ENCODE results near the gene PERCC1. TPM values are rescaled to one million over a fixed set of nuclear protein-coding genes. Genes with fewer than 3 reads are reported as not detected.

Gene PERCC1
- total RNA-seq, 1 donor from 2014 or later, result not detected

GRCh38 chr16:1434644-1435592, 4.0 kb downstream of the PERCC1 start:
- no peaks in the 10 kb centered on the region for H4K20me1 ChIP-seq (ENCODE audit: insufficient read depth, low read length)
- no peaks in the 10 kb centered on the region for H3K9me3 ChIP-seq (ENCODE audit: insufficient read depth, low read depth, low read length)
- FAIRE-seq, result no peak
- H3K27ac Mint-ChIP-seq (ENCODE audit: unreplicated experiment), result no peak overlapping the region
- no peak overlapping the region for H2AFZ ChIP-seq (ENCODE audit: low read depth, low read length)
- DNase-seq (ENCODE audit: low read depth), result no peak
- no peak overlapping the region for H3K4me3 ChIP-seq (ENCODE audit: insufficient read depth, low read depth, low read length)
- peaks cover 4% of the 10 kb centered on the region for H3K27me3 Mint-ChIP-seq (ENCODE audit: low read depth, unreplicated experiment)
- H3K27me3 ChIP-seq (ENCODE audit: insufficient read depth, low read length), result no peaks in the 10 kb centered on the region
- no peak overlapping the region for H3K9ac ChIP-seq (ENCODE audit: low read length)
- no peak overlapping the region for H3K27ac ChIP-seq (ENCODE audit: low read depth, low read length)
- H3K36me3 Mint-ChIP-seq (ENCODE audit: low read depth, unreplicated experiment), result no peaks in the 10 kb centered on the region
- no peaks in the 10 kb centered on the region for H3K4me1 Mint-ChIP-seq (ENCODE audit: low read depth, unreplicated experiment)
- no peaks in the 10 kb centered on the region for H3K36me3 ChIP-seq (ENCODE audit: insufficient read depth, low read length)
- no peaks in the 10 kb centered on the region for H3K79me2 ChIP-seq (ENCODE audit: insufficient read depth, low read length)
- no peak overlapping the region for H3K4me3 Mint-ChIP-seq (ENCODE audit: unreplicated experiment)
- H3K4me2 ChIP-seq (ENCODE audit: low read length), result no peak overlapping the region
- no peaks in the 10 kb centered on the region for H3K4me1 ChIP-seq (ENCODE audit: insufficient read depth, low read length)
- TF ChIP-seq, protein P1, sequence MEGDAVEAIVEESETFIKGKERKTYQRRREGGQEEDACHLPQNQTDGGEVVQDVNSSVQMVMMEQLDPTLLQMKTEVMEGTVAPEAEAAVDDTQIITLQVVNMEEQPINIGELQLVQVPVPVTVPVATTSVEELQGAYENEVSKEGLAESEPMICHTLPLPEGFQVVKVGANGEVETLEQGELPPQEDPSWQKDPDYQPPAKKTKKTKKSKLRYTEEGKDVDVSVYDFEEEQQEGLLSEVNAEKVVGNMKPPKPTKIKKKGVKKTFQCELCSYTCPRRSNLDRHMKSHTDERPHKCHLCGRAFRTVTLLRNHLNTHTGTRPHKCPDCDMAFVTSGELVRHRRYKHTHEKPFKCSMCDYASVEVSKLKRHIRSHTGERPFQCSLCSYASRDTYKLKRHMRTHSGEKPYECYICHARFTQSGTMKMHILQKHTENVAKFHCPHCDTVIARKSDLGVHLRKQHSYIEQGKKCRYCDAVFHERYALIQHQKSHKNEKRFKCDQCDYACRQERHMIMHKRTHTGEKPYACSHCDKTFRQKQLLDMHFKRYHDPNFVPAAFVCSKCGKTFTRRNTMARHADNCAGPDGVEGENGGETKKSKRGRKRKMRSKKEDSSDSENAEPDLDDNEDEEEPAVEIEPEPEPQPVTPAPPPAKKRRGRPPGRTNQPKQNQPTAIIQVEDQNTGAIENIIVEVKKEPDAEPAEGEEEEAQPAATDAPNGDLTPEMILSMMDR (IDR thresholded peaks at IDR 0.05; ENCODE audit: insufficient read depth, low read depth, low read length), result no peak
- TF ChIP-seq EZH2 (IDR thresholded peaks at IDR 0.05; ENCODE audit: insufficient read depth, low read length), result no peak
- no peaks in the 10 kb centered on the region for H3K9me3 Mint-ChIP-seq (ENCODE audit: unreplicated experiment)

DNA sequence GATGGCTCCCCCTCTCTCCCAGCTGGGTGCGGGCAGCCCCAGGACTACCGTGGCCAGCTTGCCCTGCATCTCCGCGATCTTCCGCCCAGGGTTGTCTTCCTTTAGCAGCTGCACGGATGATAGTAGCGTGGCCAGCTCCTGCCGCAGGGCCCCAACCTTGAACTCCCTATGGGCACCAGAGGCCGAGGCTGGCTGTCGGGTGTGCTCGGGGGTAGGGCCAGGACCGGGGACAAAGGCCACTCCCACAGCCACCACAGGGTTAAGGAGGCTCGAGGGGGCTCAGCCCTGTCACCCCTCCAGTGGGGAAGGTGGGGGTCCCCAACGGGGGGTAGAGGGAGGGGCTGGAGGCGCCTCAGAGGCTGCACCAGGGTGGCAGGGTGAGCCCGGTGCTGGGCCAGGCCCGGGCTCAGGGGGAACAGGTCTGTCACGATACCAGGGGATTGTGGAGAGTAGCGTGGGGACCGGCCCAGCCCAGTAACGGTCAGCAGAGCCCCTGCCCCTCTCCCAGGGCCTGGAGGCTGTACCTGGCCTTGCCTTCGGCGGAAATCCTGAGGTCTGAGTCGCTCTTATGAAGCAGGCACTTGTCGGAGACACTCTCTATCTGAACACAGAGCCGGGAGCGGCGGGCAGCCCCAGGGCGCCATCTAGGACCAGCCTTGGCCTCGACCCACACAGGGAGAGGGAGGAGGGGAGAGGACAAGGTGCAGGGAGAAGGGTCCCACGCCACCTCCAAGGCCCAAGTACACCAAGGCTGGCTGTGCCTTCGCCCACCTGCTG, 5.2 kb downstream of the PERCC1 start:
- Mint-ChIP-seq H3K9me3 (ENCODE audit: unreplicated experiment) (no peaks in the 10 kb centered on the region), H3K4me3 (ENCODE audit: unreplicated experiment) (no peak overlapping the region), H3K27ac (ENCODE audit: unreplicated experiment) (no peak overlapping the region), H3K4me1 (ENCODE audit: low read depth, unreplicated experiment) (no peaks in the 10 kb centered on the region), H3K27me3 (ENCODE audit: low read depth, unreplicated experiment) (peaks cover 2% of the 10 kb centered on the region), H3K36me3 (ENCODE audit: low read depth, unreplicated experiment) (no peaks in the 10 kb centered on the region)
- Histone ChIP-seq H3K9me3 (ENCODE audit: insufficient read depth, low read depth, low read length) (no peaks in the 10 kb centered on the region), H3K4me2 (ENCODE audit: low read length) (no peak overlapping the region), H3K36me3 (ENCODE audit: insufficient read depth, low read length) (no peaks in the 10 kb centered on the region), H3K4me3 (ENCODE audit: insufficient read depth, low read depth, low read length) (no peak overlapping the region), H2AFZ (ENCODE audit: low read depth, low read length) (no peak overlapping the region), H4K20me1 (ENCODE audit: insufficient read depth, low read length) (no peaks in the 10 kb centered on the region), H3K27ac (ENCODE audit: low read depth, low read length) (no peak overlapping the region), H3K27me3 (ENCODE audit: insufficient read depth, low read length) (no peaks in the 10 kb centered on the region), H3K79me2 (ENCODE audit: insufficient read depth, low read length) (no peaks in the 10 kb centered on the region), H3K4me1 (ENCODE audit: insufficient read depth, low read length) (no peaks in the 10 kb centered on the region), H3K9ac (ENCODE audit: low read length) (no peak overlapping the region)
- DNase-seq (ENCODE audit: low read depth), result no peak
- no peak for FAIRE-seq
- TF ChIP-seq, protein P1 (IDR thresholded peaks at IDR 0.05; ENCODE audit: insufficient read depth, low read depth, low read length), result no peak
- TF ChIP-seq EZH2 (IDR thresholded peaks at IDR 0.05; ENCODE audit: insufficient read depth, low read length), result no peak

All from astrocyte (in vitro differentiated cells and primary cell).